GM19025 (cell line): ENCODE data around the gene RSPH9.

Experiments
- ATAC-seq: cut with Tn5 transposase; IDR thresholded peaks from one replicate; pipeline ENCODE4 v1.9.1; 2021; ENCODE audit warnings: mild to moderate bottlenecking, low read depth, moderate library complexity; ENCODE audit not compliant: unreplicated experiment

RSPH9 gene

GRCh38 chr6:43667245-43668150 is 22.7 kb downstream of the RSPH9 start:
- ATAC-seq, result no peak

DNA sequence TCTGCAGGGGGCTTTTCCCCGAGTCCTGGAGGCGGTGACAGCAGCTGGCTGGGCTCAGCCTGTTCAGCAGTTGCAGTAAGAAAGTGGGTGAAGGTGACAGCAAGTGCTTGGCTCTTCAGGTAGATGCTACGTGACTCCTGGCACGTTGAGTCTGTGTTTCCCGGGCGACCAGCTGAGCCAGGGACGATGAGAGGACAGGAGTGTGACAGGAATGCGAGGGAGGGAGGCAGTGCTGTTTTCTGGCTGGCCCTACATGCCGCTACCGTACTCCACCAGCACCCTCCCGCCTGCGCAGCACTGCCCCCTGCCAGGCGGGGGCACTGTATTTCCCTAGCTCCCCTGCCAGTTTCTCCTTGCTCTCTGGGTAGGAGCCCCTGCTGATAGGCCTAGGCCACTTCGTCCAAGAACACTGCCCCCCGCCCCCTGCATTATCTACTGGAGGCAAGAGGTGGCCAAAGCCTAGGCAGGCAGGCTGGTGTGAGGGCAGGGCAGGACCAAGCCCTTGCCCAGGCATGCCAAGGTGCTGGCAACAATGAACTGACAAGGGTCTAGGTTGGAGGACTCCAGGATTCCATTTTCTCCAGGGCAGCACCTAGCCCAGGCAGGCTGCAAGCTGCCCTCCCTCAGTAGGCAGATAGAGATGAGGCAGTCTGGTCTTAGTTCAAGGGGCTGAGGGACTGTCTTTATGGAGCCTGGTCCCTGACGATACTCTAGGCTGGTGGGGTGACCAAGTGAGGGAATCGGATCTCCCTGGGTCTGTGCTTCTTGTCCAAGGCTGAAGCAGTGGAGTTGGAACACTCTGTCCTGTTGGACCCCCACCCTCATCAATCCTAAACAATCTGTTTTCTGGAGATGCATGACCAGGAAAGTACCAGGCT is 23.6 kb downstream of the RSPH9 start:
- peak; percentile 48 for ATAC-seq

DNA sequence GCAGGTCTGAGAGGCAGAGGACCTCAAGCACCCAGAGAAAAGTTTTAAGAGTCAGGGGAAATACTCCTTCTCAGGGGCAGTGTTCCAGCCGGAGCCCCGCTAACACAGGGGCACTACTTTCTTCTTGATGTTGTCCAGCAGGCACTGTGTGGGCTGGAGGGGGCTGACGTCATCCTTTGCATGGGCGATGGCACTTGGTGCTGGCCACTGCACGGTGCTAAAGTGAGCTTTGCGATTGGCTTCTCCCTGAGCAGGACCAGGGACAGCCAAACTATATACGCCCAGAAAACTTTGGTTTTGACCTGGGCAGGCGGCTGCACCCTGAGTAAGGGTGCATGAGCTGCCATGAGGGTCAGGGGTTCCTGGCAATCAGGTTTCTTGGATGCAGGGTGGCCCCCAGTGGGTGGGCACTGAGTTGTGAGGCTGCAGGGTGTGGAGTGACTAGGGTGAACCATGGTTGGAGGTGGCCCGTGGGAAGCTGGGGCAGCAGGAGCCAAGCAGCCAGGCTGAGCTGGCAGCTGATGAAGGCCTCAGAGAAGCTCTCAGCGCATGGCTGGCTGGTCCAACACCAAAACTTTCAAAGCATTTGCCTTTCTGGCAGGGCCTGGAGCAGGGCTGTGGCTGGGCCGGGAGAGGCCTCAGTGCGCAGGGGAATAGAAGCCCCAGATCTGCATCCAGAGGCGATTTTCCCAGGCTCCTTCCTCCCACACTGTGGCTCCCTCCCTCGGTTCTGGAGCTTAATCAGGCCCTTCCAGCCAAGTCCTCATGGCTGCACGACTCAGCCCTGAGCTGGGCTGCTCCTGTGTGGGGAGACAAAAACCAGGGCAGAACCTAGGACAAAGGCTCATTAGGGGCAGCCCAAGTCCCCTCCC is 24.4 kb downstream of the RSPH9 start:
- no peak for ATAC-seq

- no peak for ATAC-seq
Measured at GRCh38 chr6:43669922-43670622, 25.2 kb downstream of the RSPH9 start.

- ATAC-seq, result no peak
Measured at GRCh38 chr6:43670623-43670986, 25.8 kb downstream of the RSPH9 start.

DNA sequence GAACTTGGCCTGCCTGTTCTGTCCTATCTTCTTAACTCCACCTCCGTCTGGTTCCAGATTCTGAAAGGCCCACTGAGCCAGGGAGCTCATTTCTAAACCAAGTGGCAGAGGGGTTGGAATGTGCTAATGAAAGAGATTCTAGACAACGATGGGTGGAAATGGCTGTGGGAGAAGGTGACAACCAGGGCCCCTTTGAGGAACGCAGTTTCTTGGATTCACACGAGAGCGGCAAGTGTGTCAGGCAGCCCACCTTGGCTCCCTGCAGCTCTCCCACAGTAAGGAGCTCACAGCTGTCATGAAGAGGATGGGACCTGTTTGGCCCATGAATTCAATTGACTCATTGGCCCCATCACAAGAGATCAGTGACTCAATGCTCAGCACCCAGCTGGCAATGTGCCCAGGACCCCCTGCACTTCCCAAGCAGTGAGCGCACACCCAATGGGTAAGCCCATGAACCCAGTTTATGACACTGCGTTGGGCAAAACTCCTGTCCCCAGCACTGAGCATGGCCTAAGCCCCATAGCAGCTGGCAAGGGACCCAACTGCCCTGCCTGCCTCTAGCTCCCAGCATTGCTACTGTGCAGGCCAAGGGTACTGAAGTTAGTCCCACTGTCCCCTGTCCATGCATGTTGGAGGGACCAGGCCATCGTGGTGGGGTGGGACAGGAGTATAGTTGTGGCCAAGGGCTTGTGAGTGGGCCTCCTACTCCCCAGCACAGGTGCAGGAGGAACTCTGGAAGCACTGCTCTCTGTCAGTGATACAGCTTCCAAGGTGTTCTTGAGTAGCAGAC is 26.4 kb downstream of the RSPH9 start:
- no peak for ATAC-seq

DNA sequence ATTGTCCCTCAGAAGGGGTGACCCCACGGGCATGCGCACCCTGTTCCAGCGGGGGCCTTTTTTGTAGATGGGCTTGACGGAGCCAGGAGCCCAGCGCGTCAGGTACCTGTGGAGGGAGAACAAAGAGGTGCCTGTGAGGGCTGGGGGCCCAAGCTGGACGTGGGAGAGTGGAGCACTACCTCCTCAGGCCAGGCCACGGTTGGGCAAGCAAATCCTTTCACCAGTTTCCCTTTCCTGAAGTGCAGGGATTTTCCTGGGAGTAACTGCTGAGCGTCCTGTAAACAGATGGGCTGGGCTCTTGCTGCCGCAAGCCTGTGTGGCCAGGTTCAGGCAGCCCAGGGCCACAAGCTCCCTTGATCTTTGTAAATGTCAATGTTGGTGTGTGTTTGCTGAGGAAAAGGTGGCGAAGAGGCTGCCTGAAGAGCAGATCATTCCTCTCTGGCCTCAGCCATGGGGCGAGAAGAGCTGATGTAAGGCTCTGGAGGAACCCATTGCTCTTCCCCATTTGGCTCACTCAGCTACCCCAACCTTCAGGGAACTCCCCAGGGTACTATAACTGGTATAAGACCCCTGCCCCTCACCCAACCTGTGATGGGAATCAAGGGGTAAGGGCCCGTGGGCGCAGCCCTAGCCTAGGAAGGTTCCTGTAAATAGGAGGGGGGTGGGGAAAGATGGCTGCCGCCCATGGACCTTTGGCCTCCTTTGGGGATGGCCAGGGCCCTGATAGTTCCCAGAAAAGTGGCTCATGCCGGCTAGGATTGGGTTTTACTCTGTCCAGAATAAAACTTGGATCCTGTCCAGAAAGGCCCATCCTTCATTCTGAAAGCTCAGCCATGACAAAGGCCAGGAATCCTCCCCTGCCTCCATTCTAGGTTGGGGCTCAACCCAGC is 27.2 kb downstream of the RSPH9 start:
- ATAC-seq, result no peak

DNA sequence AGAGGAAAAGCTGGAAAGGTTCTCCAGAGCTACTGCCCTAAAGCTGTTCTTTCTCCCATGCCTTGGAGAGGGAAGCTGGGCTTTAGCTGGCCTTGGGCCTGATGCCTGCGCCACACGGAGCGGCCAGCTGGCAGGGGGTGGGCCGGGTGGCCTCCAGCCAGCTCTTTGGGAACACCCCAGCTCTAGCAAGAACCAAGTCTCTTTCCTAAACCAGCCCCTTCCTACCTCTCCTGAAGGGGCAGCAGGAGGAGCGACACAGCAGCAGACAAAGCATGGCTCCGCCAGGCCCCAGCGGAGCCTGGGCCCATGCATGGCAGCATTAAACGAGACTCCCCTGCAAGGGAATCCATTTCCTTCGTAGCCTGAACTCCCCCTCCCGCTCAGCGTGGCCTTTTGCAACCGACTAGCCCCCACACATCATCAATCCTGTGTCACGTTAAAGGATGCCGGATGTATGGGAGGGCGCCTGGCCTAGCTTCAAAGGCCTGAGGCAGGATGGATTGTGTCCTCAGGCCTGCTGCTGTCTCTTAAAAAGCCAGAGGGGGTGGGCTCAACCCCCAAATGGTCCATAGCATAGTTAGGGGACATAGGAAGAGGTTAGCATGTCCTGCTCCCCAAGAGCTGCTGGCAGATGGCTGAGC is 28.7 kb downstream of the RSPH9 start:
- no peak for ATAC-seq

DNA sequence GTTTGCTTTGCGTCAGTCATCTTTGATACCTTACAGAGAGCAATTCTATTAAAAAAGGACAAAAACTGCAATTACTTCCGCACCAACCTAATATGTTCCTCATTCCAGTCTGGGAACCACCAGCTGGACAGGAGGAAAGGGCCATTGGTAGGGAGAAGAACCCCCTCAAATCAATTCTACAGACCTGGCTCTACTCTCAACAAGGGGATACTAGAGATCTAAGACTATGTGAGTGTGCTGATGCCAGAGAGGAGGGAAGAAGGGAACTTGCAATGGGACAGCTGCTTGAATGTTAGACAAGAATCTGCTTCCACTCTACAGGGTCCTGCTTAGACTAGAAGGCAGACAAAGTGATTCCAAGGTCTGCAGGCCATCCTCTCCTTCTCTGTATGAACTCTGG is 29.5 kb downstream of the RSPH9 start:
- ATAC-seq, result no peak

- ATAC-seq, result no peak
Measured at GRCh38 chr6:43674921-43675320, 30.1 kb downstream of the RSPH9 start.

DNA sequence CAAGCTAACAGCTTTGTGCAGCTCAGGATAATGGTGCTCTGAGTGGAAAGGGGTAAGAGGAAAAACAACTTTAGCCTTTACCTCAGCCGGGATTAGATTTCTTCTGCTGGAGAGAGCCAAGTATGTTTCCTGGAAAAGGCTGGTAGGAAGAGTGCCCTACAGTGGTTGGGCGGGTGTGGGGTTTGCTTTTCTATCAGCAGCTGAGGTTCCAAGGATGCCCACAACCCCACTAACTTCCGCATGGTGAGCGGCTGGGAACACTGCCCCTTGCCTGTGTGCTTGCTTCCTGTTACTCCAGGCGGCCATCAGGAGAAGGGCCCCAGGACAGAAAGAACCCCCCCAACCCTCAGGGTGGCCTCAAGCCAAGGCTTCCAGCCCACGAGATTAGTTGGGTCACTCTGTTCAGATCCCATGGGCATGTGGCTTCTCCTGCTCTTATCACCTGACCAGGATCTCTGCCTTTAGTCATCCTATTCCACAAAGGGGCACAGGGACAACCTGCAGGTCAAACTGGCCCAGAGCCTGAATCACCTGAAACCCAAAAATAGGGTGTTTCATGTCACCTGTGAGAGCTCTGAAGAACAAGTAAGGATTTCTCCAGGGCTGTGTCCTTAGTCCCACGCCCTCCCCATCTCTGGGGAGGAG is 32.2 kb downstream of the RSPH9 start:
- ATAC-seq, result no peak

DNA sequence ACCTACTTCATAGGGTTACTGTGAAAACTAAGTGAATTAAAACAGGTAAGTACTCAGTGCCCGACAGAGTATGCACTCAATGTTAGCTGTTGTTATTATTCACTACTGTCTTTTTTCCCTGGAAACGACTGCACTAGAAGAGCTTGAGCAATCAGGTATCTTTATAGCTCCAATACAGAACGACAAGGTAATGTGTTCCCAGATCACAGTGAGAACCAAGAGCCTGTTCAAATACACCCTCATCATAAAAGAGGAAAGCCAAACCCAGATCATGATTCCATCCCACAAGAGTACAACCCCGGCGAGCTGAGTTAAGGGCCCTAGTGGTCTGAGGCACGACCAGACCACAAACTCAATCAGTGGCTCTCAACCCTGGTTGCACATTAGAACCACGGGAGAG is 32.9 kb downstream of the RSPH9 start:
- no peak for ATAC-seq

- ATAC-seq, result no peak
Measured at GRCh38 chr6:43678341-43678740, 33.5 kb downstream of the RSPH9 start.

DNA sequence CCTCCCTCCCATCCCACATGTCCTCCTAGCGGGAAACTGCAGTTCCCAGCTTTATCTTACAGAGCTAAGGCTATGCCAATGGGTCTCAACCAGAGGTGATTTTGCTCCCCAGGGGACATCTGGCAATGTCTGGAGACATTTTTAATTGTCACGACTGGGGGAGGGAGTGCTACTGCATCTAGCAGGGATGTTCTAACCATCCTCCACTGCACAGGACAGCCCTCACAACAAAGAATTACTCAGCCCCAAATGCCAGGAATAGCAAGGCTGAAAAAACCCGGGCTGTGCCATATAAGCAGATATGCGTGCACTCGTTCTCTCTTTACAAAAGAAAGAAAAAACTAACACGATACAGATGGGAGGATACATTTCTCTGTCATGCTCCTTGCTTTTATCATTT is 34.2 kb downstream of the RSPH9 start:
- ATAC-seq, result no peak

- no peak for ATAC-seq
Measured at GRCh38 chr6:43680308-43681200, 35.7 kb downstream of the RSPH9 start.

DNA sequence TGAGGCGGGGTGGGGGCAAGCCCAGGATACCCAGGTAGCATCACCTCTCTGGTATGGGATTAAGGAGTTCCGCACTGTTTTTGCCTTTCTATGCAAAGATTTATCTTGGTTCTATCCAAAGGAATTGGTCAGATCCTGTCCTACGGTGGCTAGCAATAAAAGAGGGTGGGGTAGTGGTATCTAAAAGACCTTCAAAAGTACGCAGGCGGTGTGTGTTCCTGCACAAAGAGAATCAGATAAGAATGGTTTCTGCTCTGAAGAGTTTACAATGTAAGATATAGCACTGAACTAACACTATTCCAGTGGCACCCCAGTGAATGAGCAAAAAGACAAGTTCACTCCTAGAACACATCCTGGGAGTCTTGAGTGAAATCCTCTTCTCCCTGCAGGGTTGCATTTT is 36.5 kb downstream of the RSPH9 start:
- no peak for ATAC-seq
